ENCODE measurements around the gene ZNF581. TPM values are rescaled to one million over a fixed set of nuclear protein-coding genes. Genes with fewer than 3 reads are reported as not detected.
A peak's percentile ranks its signal among the peaks of the same experiment; 100 is the strongest.

ZNF581 gene
- total RNA-seq, 2 experiments from 2014 or later = 22.7 to 24.4 TPM

DNA sequence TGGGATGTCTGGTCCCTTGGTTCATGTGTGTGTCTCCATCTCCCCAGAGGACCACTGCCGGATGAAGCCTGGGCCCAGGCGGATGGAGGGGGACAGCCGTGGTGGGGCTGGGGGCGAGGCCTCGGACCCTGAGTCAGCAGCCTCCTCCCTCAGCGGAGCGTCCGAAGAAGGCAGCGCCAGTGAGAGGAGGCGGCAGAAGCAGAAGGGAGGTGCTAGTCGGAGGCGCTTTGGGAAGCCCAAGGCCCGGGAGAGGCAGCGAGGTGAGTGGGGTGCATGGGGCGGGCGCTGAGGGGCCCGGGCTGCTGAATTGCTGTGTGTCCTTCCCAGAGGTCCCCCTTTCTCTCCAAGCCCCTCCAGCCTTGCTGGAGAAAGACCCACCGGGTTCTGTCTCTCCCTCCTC, 7.8 kb downstream of the ZNF581 start:
- ATAC-seq (no peak), DNase-seq (no peak)
- ChIA-PET POLR2A (no interaction called here), CTCF (no interaction called here)
- Mint-ChIP-seq H3K9me3 (ENCODE audit: insufficient read depth) (no peaks in the 10 kb centered on the region), H3K27me3 (ENCODE audit: low read depth) (no peaks in the 10 kb centered on the region), H3K27ac (no peak overlapping the region), H3K36me3 (ENCODE audit: low read depth) (peaks cover 23% of the 10 kb centered on the region), H3K4me1 (ENCODE audit: low read depth) (peaks cover 34% of the 10 kb centered on the region), H3K4me3 (no peak overlapping the region)

- ChIA-PET CTCF (interaction anchor here (0.7 to 1.8 kb wide), 6 partner anchors 12 to 47 kb away, joined by 3 to 10 read pairs (median 4); partner anchors contain the start of gene ZNF865), POLR2A (interaction anchor here (0.6 to 1.4 kb wide), 3 partner anchors 10 to 21 kb away, joined by 3 to 5 read pairs (median 3); no protein-coding TSS in a partner anchor)
- no peak for ATAC-seq
- Mint-ChIP-seq H3K27ac (no peak overlapping the region), H3K4me3 (peak overlapping the region; percentile 13), H3K9me3 (ENCODE audit: insufficient read depth) (no peaks in the 10 kb centered on the region), H3K27me3 (ENCODE audit: low read depth) (no peaks in the 10 kb centered on the region), H3K4me1 (ENCODE audit: low read depth) (peaks cover 39% of the 10 kb centered on the region), H3K36me3 (ENCODE audit: low read depth) (peaks cover 30% of the 10 kb centered on the region)
- DNase-seq = no peak
These were observed 9.1 kb downstream of the ZNF581 start for GRCh38 chr19:55652311-55653128.

- Mint-ChIP-seq H3K27ac (peak overlapping the region; percentile 94), H3K27me3 (ENCODE audit: low read depth) (no peaks in the 10 kb centered on the region), H3K9me3 (ENCODE audit: insufficient read depth) (no peaks in the 10 kb centered on the region), H3K36me3 (ENCODE audit: low read depth) (peaks cover 36% of the 10 kb centered on the region), H3K4me3 (peak overlapping the region; percentile 83), H3K4me1 (ENCODE audit: low read depth) (peaks cover 43% of the 10 kb centered on the region)
- DNase-seq (peak; percentile 98), ATAC-seq (peak; percentile 54)
- ChIA-PET POLR2A (interaction anchor here (0.7 to 1.4 kb wide), 13 partner anchors 9 to 1516 kb away, joined by 3 to 7 read pairs (median 4); partner anchors contain the start of genes CNOT3, FIZ1, PPP1R12C and UBE2S), CTCF (interaction anchor here (0.6 to 1.8 kb wide), 32 partner anchors 8 to 1517 kb away, joined by 3 to 33 read pairs (median 4); partner anchors contain the start of genes CNOT3, FIZ1, NAT14 and ZNF581)
These were observed 10.3 kb downstream of the ZNF581 start for GRCh38 chr19:55653651-55654322.

DNA sequence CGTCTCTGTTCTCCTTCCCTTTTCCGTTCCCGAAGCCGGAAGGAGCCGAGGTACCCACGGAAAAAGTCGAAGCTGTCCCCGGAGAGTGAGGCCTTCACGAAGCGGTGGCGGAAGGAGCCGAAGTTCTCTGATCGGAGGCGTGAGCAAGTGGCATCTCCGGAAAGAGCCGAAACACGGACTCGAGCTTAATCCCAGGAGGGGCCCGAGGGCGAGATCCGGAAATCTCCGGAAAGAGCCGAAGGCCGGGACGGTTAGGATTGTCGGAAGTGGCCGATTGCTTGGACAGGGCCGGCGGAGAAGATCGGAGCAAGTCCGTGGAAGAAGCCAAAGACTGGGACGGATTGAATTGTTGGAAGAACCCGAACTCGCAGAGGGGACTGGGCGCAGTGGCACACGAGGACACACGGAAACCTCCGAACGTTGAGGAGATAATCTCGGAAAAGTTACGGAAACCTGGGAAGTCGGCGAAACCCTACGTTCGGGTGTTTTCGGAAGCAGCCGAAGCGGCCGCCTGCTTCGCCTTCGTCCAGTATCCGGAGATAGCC, 10.9 kb downstream of the ZNF581 start:
- ChIA-PET POLR2A (interaction anchor here (0.7 to 1.4 kb wide), 14 partner anchors 9 to 1517 kb away, joined by 3 to 7 read pairs (median 4); partner anchors contain the start of genes CNOT3, EPN1, FIZ1 and PPP1R12C), CTCF (interaction anchor here (0.6 to 1.6 kb wide), 28 partner anchors 9 to 1517 kb away, joined by 3 to 33 read pairs (median 4); partner anchors contain the start of genes CNOT3, FIZ1, NAT14 and ZNF581)
- Mint-ChIP-seq H3K9me3 (ENCODE audit: insufficient read depth) (no peaks in the 10 kb centered on the region), H3K4me3 (peak overlapping the region; percentile 83), H3K27ac (peak overlapping the region; percentile 94), H3K36me3 (ENCODE audit: low read depth) (peaks cover 37% of the 10 kb centered on the region), H3K27me3 (ENCODE audit: low read depth) (no peaks in the 10 kb centered on the region), H3K4me1 (ENCODE audit: low read depth) (peaks cover 43% of the 10 kb centered on the region)
- DNase-seq (peak; percentile 100), ATAC-seq (peak; percentile 83)

GRCh38 chr19:55654868-55655647, 11.6 kb downstream of the ZNF581 start, which contains the start of gene U2AF2:
Gene U2AF2, plus strand, starts transcription at chr19:55655035. Its CDS starts 70 bp downstream, at chr19:55655105.
- peaks cover 43% of the 10 kb centered on the region for H3K4me1 Mint-ChIP-seq (ENCODE audit: low read depth)

DNA sequence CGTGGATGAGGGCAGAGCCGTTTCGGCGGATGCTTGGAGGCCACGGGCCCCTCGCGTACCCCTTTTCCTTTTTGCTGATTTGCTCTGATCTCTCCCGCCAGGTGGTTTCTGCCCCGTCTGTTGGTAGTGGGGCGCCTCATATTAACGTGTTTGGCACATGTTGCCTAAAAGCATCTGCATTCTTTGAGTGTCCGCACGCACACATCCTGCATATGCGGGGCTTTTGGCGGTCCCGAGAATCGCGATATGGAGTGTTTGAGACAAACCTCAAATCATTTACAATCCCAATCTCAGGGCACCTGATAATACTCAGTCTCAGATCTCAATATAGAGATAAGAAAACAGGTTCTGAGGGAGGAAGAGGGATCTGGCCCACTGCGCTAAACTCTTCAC, 12.2 kb downstream of the ZNF581 start:
- H3K27me3 Mint-ChIP-seq (ENCODE audit: low read depth) = no peaks in the 10 kb centered on the region
- no peaks in the 10 kb centered on the region for H3K9me3 Mint-ChIP-seq (ENCODE audit: insufficient read depth)
- peaks cover 41% of the 10 kb centered on the region for H3K4me1 Mint-ChIP-seq (ENCODE audit: low read depth)
- CTCF ChIA-PET = interaction anchor here (1.0 kb wide), 1 partner anchor 23 kb away, joined by 7 read pairs; no protein-coding TSS in a partner anchor
- POLR2A ChIA-PET = no interaction called here
- ATAC-seq (no peak), DNase-seq (no peak)
- peak overlapping the region; percentile 83 for H3K4me3 Mint-ChIP-seq
- peak overlapping the region; percentile 97 for H3K27ac Mint-ChIP-seq
- peaks cover 47% of the 10 kb centered on the region for H3K36me3 Mint-ChIP-seq (ENCODE audit: low read depth)

More at GRCh38 chr19:55654868-55655647, 11.6 kb downstream of the ZNF581 start, which contains the start of gene U2AF2:
- POLR2A ChIA-PET = interaction anchor here (0.8 to 1.4 kb wide), 13 partner anchors 10 to 537 kb away, joined by 3 to 7 read pairs (median 4); partner anchors contain the start of genes EPN1, FIZ1, PPP1R12C and UBE2S
- DNase-seq = peak; percentile 96
- H3K4me3 Mint-ChIP-seq = peak within 1 kb of the TSS; percentile 83
- peak; percentile 58 for ATAC-seq
- peaks cover 44% of the 10 kb centered on the region for H3K36me3 Mint-ChIP-seq (ENCODE audit: low read depth)
- no peaks in the 10 kb centered on the region for H3K27me3 Mint-ChIP-seq (ENCODE audit: low read depth)
- no peaks in the 10 kb centered on the region for H3K9me3 Mint-ChIP-seq (ENCODE audit: insufficient read depth)
- peak within 1 kb of the TSS; percentile 97 for H3K27ac Mint-ChIP-seq
- CTCF ChIA-PET = interaction anchor here (0.6 to 1.6 kb wide), 28 partner anchors 10 to 1518 kb away, joined by 3 to 33 read pairs (median 4); partner anchors contain the start of genes CNOT3, FIZ1, NAT14 and ZNF581

- peak overlapping the region; percentile 83 for H3K4me3 Mint-ChIP-seq
- peak overlapping the region; percentile 97 for H3K27ac Mint-ChIP-seq
These were observed 13.1 kb downstream of the ZNF581 start for GRCh38 chr19:55656552-55656951.

DNA sequence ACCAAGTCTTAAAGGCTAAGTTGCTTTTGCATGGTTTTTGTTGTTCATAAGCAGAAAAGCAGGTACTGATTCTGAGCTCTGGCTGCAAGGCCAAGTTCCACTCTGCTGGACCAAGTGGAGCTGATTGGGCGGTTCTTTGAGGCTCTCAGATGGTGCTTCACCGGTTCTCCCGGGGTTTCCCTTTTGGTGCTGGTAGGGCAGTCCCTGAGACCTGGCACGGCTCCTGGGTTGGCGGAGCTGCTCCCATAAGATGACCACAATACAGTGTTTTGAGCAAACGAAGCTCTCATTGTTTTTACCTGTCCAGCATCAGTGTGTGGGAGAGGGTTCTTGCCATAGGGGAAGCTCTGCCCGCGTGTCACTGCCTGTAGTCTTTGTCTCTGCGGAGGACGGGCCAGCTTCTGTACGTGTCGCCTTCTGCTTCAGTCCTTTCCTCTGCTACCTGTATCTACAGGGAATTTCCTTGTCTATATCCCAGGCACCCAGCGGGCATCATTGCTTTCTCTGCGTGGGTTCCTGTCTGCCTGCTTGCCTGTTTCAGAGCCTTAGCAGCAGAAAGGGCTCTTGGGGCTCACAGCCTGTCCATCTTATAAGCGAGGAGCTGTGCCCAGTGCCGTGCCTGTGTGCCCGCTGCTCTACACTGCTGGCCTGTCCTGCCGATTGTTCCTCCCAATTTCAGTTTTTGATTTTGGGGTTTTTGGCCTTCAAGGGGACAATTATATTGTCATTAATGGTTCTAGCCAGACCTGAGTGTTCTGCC, 13.7 kb downstream of the ZNF581 start:
- H3K9me3 Mint-ChIP-seq (ENCODE audit: insufficient read depth) = no peaks in the 10 kb centered on the region
- H3K27me3 Mint-ChIP-seq (ENCODE audit: low read depth) = no peaks in the 10 kb centered on the region
- no peak for ATAC-seq
- ChIA-PET POLR2A (interaction anchor here (1.1 to 1.3 kb wide), 2 partner anchors 15 to 30 kb away, joined by 3 read pairs; no protein-coding TSS in a partner anchor), CTCF (interaction anchor here (0.7 to 1.6 kb wide), 4 partner anchors 14 to 196 kb away, joined by 3 to 9 read pairs (median 3); partner anchors contain the start of gene ISOC2)
- peaks cover 58% of the 10 kb centered on the region for H3K36me3 Mint-ChIP-seq (ENCODE audit: low read depth)
- peak overlapping the region; percentile 76 for H3K27ac Mint-ChIP-seq
- H3K4me1 Mint-ChIP-seq (ENCODE audit: low read depth) = peaks cover 48% of the 10 kb centered on the region
- H3K4me3 Mint-ChIP-seq = peak overlapping the region; percentile 83
- no peak for DNase-seq

More at GRCh38 chr19:55656552-55656951, 13.1 kb downstream of the ZNF581 start:
- Mint-ChIP-seq H3K9me3 (ENCODE audit: insufficient read depth) (no peaks in the 10 kb centered on the region), H3K27me3 (ENCODE audit: low read depth) (no peaks in the 10 kb centered on the region), H3K36me3 (ENCODE audit: low read depth) (peaks cover 54% of the 10 kb centered on the region), H3K4me1 (ENCODE audit: low read depth) (peaks cover 43% of the 10 kb centered on the region)
- DNase-seq = no peak
- POLR2A ChIA-PET = interaction anchor here (1.3 kb wide), 1 partner anchor 16 kb away, joined by 3 read pairs; no protein-coding TSS in a partner anchor
- ATAC-seq = no peak
- CTCF ChIA-PET = interaction anchor here (0.7 to 1.6 kb wide), 5 partner anchors 15 to 195 kb away, joined by 3 to 9 read pairs (median 3); partner anchors contain the start of gene ISOC2

- H3K9me3 Mint-ChIP-seq (ENCODE audit: insufficient read depth) = no peaks in the 10 kb centered on the region
- ChIA-PET POLR2A (interaction anchor here (0.7 kb wide), 1 partner anchor 26 kb away, joined by 3 read pairs; no protein-coding TSS in a partner anchor), CTCF (no interaction called here)
- H3K27ac Mint-ChIP-seq = peak overlapping the region; percentile 67
- H3K36me3 Mint-ChIP-seq (ENCODE audit: low read depth) = peaks cover 72% of the 10 kb centered on the region
- ATAC-seq (no peak), DNase-seq (no peak)
- H3K4me3 Mint-ChIP-seq = no peak overlapping the region
- no peaks in the 10 kb centered on the region for H3K27me3 Mint-ChIP-seq (ENCODE audit: low read depth)
- peaks cover 51% of the 10 kb centered on the region for H3K4me1 Mint-ChIP-seq (ENCODE audit: low read depth)
These were observed 15.5 kb downstream of the ZNF581 start for GRCh38 chr19:55658846-55659459.

Data from activated CD8-positive, alpha-beta T cell treated with anti-CD3 and anti-CD28 coated beads, Interleukin-2, amount 10 ng/mL, durations not matched to agents 7 days and 5 days (primary cell).